ENCODE results near the gene PXN. TPM values are rescaled to one million over a fixed set of nuclear protein-coding genes. Genes with fewer than 3 reads are reported as not detected.

The PXN gene
- total and polyA plus RNA-seq, 8 donors = 27.2 to 129 (median 49.0) TPM

DNA sequence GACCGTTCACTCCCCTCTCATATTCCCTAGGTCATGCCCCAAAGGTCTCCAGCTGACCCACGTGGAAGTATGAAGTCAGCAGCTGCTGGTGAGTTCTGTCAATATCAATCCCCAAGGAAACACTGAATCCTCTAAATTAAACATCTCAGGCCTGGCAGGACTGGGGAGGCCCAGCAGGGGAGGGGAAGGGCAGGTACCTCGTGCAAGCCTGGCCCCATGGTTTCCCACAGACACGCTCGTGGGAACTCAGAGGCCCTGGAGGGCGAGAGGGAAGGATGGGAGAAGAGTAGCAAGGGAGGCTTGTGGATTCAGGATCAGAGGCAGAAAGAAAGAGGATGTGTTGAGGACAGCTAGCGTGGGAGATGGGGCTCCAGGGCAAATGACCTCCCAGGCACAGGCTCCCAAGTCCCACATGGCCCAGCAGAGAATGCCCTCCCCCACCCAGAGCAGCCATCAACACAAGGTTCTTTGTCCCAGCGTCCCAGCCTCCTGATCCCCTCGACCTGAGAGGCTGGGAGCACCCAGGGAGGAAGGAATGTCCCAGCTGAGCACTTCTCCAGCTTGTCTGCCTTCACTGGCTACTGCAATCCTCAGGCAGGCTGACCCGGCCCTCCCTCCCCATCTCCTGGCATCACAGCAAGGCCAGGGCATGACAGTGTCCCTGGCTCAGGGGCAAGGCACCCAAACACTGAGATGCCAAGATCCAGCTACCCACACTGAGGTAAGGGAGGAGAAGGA lies 44.5 kb downstream of the PXN start:
- DNase-seq = no peak
- 68 to 73% (median 70%) methylated on average over 10 of the region's 10 CpGs for WGBS, 5 donors
- intact Hi-C loops (cut with DNase I; ENCODE audit: low total_unique reads) = no loop called here

DNA sequence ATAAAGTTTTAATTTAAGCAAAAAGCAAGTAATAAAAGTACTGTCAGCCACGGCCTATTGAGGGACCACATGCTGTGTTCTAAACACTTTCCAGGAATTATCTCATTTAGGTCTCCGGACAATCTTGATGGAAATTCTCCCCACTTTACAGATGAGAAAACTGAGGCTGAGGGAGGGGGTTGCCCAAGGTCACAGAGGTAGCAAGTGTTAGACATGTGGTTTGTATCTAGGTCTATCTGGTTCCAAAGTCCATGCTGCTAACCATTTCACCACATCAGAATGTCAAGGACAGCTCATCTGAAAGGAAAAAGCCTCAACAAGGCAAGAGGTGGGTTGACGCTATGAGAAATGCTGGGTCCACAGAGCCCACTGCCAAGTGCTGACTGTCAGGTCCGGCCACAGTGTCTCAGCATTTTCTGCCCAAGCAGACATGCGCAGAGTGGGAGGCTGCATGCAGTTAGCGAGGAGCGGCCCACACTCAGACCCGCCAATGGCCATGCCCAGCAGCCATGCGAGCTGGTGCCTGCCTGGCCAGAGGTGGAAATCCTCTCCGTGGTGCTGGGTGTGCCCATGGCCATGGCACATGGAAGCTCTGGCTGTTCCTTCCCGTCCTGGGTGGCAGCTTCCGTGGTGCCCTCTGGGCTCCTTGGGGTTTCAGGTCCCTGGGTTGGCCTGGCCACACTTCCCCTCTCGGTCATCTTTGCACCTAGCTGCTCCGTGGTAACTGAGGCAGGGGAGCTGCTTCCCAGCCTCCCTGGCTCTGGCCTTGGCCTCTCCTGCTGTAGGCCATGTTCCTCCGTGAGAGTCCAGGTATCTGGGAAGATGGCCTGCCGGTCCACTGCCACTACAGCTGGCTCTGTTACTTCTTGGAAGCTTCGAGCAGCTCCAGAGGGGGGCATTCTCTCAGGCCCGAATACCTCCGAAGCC lies 46.6 kb downstream of the PXN start:
- TF ChIP-seq, protein P1, sequence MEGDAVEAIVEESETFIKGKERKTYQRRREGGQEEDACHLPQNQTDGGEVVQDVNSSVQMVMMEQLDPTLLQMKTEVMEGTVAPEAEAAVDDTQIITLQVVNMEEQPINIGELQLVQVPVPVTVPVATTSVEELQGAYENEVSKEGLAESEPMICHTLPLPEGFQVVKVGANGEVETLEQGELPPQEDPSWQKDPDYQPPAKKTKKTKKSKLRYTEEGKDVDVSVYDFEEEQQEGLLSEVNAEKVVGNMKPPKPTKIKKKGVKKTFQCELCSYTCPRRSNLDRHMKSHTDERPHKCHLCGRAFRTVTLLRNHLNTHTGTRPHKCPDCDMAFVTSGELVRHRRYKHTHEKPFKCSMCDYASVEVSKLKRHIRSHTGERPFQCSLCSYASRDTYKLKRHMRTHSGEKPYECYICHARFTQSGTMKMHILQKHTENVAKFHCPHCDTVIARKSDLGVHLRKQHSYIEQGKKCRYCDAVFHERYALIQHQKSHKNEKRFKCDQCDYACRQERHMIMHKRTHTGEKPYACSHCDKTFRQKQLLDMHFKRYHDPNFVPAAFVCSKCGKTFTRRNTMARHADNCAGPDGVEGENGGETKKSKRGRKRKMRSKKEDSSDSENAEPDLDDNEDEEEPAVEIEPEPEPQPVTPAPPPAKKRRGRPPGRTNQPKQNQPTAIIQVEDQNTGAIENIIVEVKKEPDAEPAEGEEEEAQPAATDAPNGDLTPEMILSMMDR (IDR thresholded peaks at IDR 0.05) = no peak
- TF ChIP-seq POLR2A (IDR thresholded peaks at IDR 0.05) (no peak), POLR2AphosphoS5 (IDR thresholded peaks at IDR 0.05) (no peak), EP300 (IDR thresholded peaks at IDR 0.05) (no peak)
- Histone ChIP-seq H3K27ac (no peak overlapping the region), H3K36me3 (peaks cover 83 to 100% (median 99%) of the 10 kb centered on the region in 4 donors), H3K27me3 (no peaks in the 10 kb centered on the region), H3K4me1 (peaks cover 3 to 8% (median 5%) of the 10 kb centered on the region in 4 donors), H3K9me3 (no peaks in the 10 kb centered on the region), H3K4me3 (no peak overlapping the region)
- intact Hi-C loops (cut with DNase I; ENCODE audit: low total_unique reads) = no loop called here
- DNase-seq = no peak
- 87 to 93% (median 91%) methylated on average over 16 to 19 of the region's 19 CpGs for WGBS, 5 donors

More for the DNA sequence above, 44.5 kb downstream of the PXN start:
- H3K4me1 ChIP-seq = peaks cover 23 to 28% (median 26%) of the 10 kb centered on the region in 4 donors
- no peak overlapping the region for H3K4me3 ChIP-seq
- TF ChIP-seq POLR2A (IDR thresholded peaks at IDR 0.05) = no peak
- no peak for TF ChIP-seq EP300 (IDR thresholded peaks at IDR 0.05)
- TF ChIP-seq POLR2AphosphoS5 (IDR thresholded peaks at IDR 0.05) = no peak
- TF ChIP-seq, protein P1 (IDR thresholded peaks at IDR 0.05) = no peak
- H3K36me3 ChIP-seq = peaks cover 64 to 82% (median 81%) of the 10 kb centered on the region in 4 donors
- no peaks in the 10 kb centered on the region for H3K9me3 ChIP-seq
- no peaks in the 10 kb centered on the region for H3K27me3 ChIP-seq
- no peak overlapping the region for H3K27ac ChIP-seq

- intact Hi-C loops (cut with DNase I; ENCODE audit: low total_unique reads) = no loop called here
- Histone ChIP-seq H3K4me1 (no peaks in the 10 kb centered on the region), H3K9me3 (no peaks in the 10 kb centered on the region), H3K27me3 (no peaks in the 10 kb centered on the region), H3K27ac (no peak overlapping the region), H3K36me3 (peaks cover 82 to 100% (median 99%) of the 10 kb centered on the region in 4 donors), H3K4me3 (no peak overlapping the region)
- TF ChIP-seq POLR2A (IDR thresholded peaks at IDR 0.05) (no peak), EP300 (IDR thresholded peaks at IDR 0.05) (no peak), POLR2AphosphoS5 (IDR thresholded peaks at IDR 0.05) (no peak)
- TF ChIP-seq, protein P1 (IDR thresholded peaks at IDR 0.05) = no peak
- DNase-seq = no peak
- WGBS, 5 donors = 83 to 91% (median 87%) methylated on average over 21 to 32 of the region's 32 CpGs
Measured at GRCh38 chr12:120216742-120217605, 48.6 kb downstream of the PXN start.

Data from stomach (tissue), 9 donors.